ENCODE data around the gene PRDX1.
A peak's percentile ranks its signal among the peaks of the same experiment; 100 is the strongest.

Gene PRDX1

GRCh38 chr1:45521413-45522323 is at the start of gene PRDX1:
TSS of gene PRDX1 (minus strand) at chr1:45521884. CDS start at chr1:45519043, 2,841 bp downstream.
- DNase-seq (ENCODE audit: extremely low read depth in 1 of 2, low read depth in 1 of 2) = peak; percentile 87 to 92

GRCh38 chr1:45570631-45571030 is 48.9 kb upstream of the PRDX1 start:
- DNase-seq (ENCODE audit: extremely low read depth in 1 of 2, low read depth in 1 of 2) = no peak

- DNase-seq (ENCODE audit: extremely low read depth in 1 of 2, low read depth in 1 of 2) = peak; percentile 27 to 45
Measured at GRCh38 chr1:45569962-45570581, 48.4 kb upstream of the PRDX1 start.

GRCh38 chr1:45569571-45569961 is 47.9 kb upstream of the PRDX1 start:
- DNase-seq (ENCODE audit: extremely low read depth in 1 of 2, low read depth in 1 of 2) = no peak

GRCh38 chr1:45568421-45568820 is 46.7 kb upstream of the PRDX1 start:
- no peak for DNase-seq (ENCODE audit: extremely low read depth in 1 of 2, low read depth in 1 of 2)

- no peak for DNase-seq (ENCODE audit: extremely low read depth in 1 of 2, low read depth in 1 of 2)
Measured at GRCh38 chr1:45567911-45568310, 46.2 kb upstream of the PRDX1 start.

GRCh38 chr1:45566722-45567121 is 45.0 kb upstream of the PRDX1 start:
- no peak for DNase-seq (ENCODE audit: extremely low read depth in 1 of 2, low read depth in 1 of 2)

GRCh38 chr1:45563843-45564242 is 42.2 kb upstream of the PRDX1 start:
- DNase-seq (ENCODE audit: extremely low read depth in 1 of 2, low read depth in 1 of 2) = no peak

GRCh38 chr1:45557422-45557944 is 35.8 kb upstream of the PRDX1 start:
- no peak for DNase-seq (ENCODE audit: extremely low read depth in 1 of 2, low read depth in 1 of 2)

- no peak for DNase-seq (ENCODE audit: extremely low read depth in 1 of 2, low read depth in 1 of 2)
Measured at GRCh38 chr1:45554198-45554597, 32.5 kb upstream of the PRDX1 start.

- no peak for DNase-seq (ENCODE audit: extremely low read depth in 1 of 2, low read depth in 1 of 2)
Measured at GRCh38 chr1:45552331-45552730, 30.6 kb upstream of the PRDX1 start.

GRCh38 chr1:45551684-45552083 is 30.0 kb upstream of the PRDX1 start:
- no peak for DNase-seq (ENCODE audit: extremely low read depth in 1 of 2, low read depth in 1 of 2)

GRCh38 chr1:45550401-45551351 is 29.0 kb upstream of the PRDX1 start, which contains the start of gene AKR1A1:
TSS of gene AKR1A1 (plus strand) at chr1:45550826. CDS start at chr1:45561795, 10,969 bp downstream.
- DNase-seq (ENCODE audit: extremely low read depth in 1 of 2, low read depth in 1 of 2) = peak; percentile 55 to 80

GRCh38 chr1:45545553-45546310 is 24.0 kb upstream of the PRDX1 start:
- no peak for DNase-seq (ENCODE audit: extremely low read depth in 1 of 2, low read depth in 1 of 2)

GRCh38 chr1:45545019-45545493 is 23.4 kb upstream of the PRDX1 start:
- DNase-seq (ENCODE audit: extremely low read depth in 1 of 2, low read depth in 1 of 2) = no peak

GRCh38 chr1:45544530-45544929 is 22.8 kb upstream of the PRDX1 start:
- DNase-seq (ENCODE audit: extremely low read depth in 1 of 2, low read depth in 1 of 2) = no peak

GRCh38 chr1:45543581-45544417 is 22.1 kb upstream of the PRDX1 start:
- DNase-seq (ENCODE audit: extremely low read depth in 1 of 2, low read depth in 1 of 2) = peak; percentile 45 to 49

GRCh38 chr1:45542591-45542990 is 20.9 kb upstream of the PRDX1 start:
- DNase-seq (ENCODE audit: extremely low read depth in 1 of 2, low read depth in 1 of 2) = no peak

GRCh38 chr1:45541193-45541592 is 19.5 kb upstream of the PRDX1 start:
- no peak for DNase-seq (ENCODE audit: extremely low read depth in 1 of 2, low read depth in 1 of 2)
